CD4-positive, alpha-beta T cell treated with Interleukin-15 for 1 hour (primary cell): Measurements from ENCODE around the gene BGN.
A peak's percentile ranks its signal among the peaks of the same experiment; 100 is the strongest.

ENCODE experiments used
- DNase-seq: peaks from one replicate; pipeline ENCODE4 v3.0.0-alpha.2; 2020

Gene BGN

GRCh38 chrX:153537526-153538295 is 42.9 kb downstream of the BGN start:
- no peak for DNase-seq

DNA sequence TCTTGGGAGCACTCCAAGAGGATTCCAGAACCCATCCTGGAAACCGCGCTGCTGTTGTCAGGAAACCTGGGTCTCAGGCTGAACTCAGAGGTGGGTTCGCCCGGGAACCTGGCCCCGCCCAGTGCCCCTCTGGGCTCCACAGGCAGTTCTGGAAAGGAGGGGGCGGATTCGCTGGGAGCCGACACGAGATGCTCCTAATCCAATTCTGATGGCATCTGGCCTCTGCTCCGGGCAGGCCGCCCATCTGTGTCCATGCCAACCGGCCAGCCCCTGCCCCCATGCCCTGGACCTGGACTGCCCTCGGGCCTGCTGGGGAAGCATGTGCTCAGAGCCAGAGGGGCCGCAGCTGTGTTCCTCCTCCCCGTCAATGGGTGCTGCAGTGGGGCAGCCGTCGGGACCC is 43.6 kb downstream of the BGN start:
- no peak for DNase-seq

- peak; percentile 53 for DNase-seq
Observed at GRCh38 chrX:153539171-153539978, 44.6 kb downstream of the BGN start.

DNA sequence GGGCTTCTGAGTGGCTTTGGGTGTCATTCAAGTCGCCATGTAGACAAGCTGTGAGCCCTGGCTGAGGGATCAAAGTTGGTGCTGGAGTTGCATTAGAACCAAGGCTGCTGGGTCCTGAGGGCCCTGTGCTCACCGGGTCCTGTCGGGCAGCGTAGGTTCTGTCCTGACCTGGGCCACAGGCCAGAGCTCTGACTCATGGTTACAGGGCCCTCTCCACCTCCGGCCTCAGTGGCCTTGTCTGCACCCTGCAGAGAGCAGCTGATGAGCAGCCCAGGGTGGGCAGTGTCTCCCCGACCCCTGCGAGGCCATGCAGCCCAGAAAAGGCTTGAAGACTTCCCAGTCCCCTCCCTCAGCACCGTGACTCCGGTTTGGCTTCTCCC is 45.2 kb downstream of the BGN start:
- no peak for DNase-seq

DNA sequence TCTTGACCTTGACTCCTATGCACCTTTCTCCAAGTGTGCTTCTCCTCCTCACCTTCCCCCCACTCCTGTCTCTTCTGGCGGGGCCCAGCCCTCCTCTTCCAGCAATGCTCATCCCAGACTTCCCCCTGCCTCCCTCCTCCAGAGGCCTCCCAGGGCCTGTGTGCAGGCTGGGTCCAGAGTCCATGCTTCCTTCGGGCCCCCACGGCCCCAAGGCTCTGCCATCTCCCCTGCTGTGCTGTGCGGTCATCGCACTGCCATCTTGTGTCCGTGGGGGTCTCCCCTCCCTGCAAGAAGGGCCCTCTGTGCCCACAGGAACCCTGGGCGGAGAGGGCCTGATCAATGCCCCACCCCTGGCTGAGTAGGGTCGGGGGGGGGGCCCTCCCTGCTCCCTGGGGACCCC is 49.9 kb downstream of the BGN start:
- no peak for DNase-seq

GRCh38 chrX:153546386-153546785 is 51.6 kb downstream of the BGN start:
- DNase-seq, result no peak

- DNase-seq, result no peak
Observed at GRCh38 chrX:153547195-153547594, 52.4 kb downstream of the BGN start.

DNA sequence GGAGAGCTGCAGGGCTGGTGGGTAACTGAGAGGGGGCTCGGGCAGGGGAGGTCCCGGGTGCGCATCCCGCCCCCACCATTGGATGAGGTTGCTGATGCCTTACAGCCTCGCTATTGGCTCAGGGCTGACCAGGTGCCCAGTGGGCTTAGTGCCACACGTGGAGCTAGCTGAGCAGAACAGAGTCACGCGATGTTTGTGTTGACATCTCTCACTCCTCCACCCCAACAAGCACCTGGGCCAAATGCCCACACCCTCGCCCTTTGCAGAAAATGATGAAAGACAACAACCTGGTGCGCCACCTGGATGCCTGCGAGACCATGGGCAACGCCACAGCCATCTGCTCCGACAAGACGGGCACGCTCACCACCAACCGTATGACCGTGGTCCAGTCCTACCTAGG is 54.5 kb downstream of the BGN start:
- no peak for DNase-seq

DNA sequence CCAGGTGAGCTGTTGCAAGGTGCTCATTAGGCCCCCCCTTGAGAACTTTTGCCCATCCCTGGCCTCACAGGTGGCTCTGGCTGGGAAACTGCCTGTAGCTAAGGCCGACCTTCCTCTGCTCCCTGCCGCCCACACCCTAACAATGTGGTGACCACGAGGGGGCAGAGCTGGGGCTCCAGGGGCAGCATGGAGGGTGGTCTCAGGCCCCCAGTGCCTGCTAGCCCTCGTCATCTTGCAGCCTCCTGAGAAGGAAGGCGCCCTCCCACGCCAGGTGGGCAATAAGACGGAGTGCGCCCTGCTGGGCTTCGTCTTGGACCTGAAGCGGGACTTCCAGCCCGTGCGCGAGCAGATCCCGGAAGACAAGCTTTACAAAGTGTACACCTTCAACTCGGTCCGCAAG is 55.0 kb downstream of the BGN start:
- DNase-seq, result no peak

DNA sequence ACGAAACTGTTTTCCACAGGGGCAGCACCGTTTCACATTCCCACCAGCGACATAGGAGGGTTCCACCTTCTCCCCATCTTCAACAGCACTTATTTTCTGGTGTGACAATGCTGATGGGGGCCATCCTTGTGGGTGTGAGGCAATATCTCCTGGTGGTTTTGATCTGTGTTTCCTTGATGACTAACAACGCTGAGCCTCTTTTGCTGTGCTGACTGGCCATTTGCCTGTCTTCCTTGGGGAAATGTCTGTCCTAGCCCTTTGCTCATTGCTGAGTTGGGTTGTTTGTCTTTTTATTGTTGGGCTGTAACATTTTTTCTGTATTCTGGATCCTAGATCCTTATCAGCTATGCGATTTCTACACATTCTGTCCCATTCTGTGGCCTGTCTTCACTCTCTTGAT is 56.4 kb downstream of the BGN start:
- DNase-seq, result no peak

- peak; percentile 60 for DNase-seq
Observed at GRCh38 chrX:153554519-153555167, 59.9 kb downstream of the BGN start.

DNA sequence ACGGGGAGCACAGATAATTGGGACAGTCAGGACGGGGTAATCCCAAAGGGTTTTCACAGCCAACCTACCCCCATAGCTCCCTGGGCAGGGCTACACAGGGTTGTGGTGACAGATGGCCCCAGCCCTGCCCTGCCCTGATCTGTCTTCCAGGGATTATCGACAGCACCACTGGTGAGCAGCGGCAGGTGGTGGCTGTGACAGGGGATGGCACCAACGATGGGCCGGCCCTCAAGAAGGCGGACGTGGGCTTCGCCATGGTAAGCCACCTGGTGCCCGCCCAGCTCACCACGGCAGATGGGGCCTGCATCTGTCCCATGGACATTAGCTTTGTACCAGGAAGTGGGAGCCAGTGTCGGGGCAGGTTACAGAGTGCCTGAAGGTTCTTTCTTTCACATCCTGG is 62.0 kb downstream of the BGN start:
- DNase-seq, result no peak

- DNase-seq, result no peak
Observed at GRCh38 chrX:153557618-153558355, 63.0 kb downstream of the BGN start.
